NCI-H1436 (cell line): ENCODE data around the gene RPN1.
"Not testable (repeated sequence)": the region's sequence is repeated elsewhere in the genome, so short reads cannot be mapped to it uniquely, and the experiment has no call there.

Source experiments
- DNase-seq: peaks from one replicate; lab custom pipeline; 2025; lab: John Stamatoyannopoulos, UW

Gene RPN1

GRCh38 chr3:128609294-128609693 is 41.3 kb downstream of the RPN1 start:
- DNase-seq: no peak

GRCh38 chr3:128607710-128608048 is 42.9 kb downstream of the RPN1 start:
- no peak for DNase-seq

GRCh38 chr3:128606094-128606493 is 44.5 kb downstream of the RPN1 start:
- DNase-seq: no peak

GRCh38 chr3:128605091-128606046 is 45.2 kb downstream of the RPN1 start:
- no peak for DNase-seq

GRCh38 chr3:128603811-128604775 is 46.5 kb downstream of the RPN1 start:
- no peak for DNase-seq

- no peak for DNase-seq
Measured at GRCh38 chr3:128603313-128603712, 47.3 kb downstream of the RPN1 start.

- no peak for DNase-seq
Measured at GRCh38 chr3:128598884-128599664, 51.5 kb downstream of the RPN1 start.

- DNase-seq: no peak
Measured at GRCh38 chr3:128597900-128598299, 52.7 kb downstream of the RPN1 start.

GRCh38 chr3:128592864-128593263 is 57.8 kb downstream of the RPN1 start:
- no peak for DNase-seq

- no peak for DNase-seq
Measured at GRCh38 chr3:128591738-128592426, 58.7 kb downstream of the RPN1 start.

- DNase-seq: no peak
Measured at GRCh38 chr3:128590948-128591347, 59.7 kb downstream of the RPN1 start.

- DNase-seq: not testable (repeated sequence)
Measured at GRCh38 chr3:128589985-128590384, 60.6 kb downstream of the RPN1 start.

- no peak for DNase-seq
Measured at GRCh38 chr3:128588147-128588546, 62.5 kb downstream of the RPN1 start.

- no peak for DNase-seq
Measured at GRCh38 chr3:128587391-128587790, 63.2 kb downstream of the RPN1 start.

- DNase-seq: not testable (repeated sequence)
Measured at GRCh38 chr3:128586932-128587331, 63.7 kb downstream of the RPN1 start.

- DNase-seq: not testable (repeated sequence)
Measured at GRCh38 chr3:128586391-128586790, 64.2 kb downstream of the RPN1 start.

- DNase-seq: no peak
Measured at GRCh38 chr3:128585974-128586373, 64.6 kb downstream of the RPN1 start.

GRCh38 chr3:128585189-128585588 is 65.4 kb downstream of the RPN1 start:
- no peak for DNase-seq

- peak; percentile 82 for DNase-seq
Measured at GRCh38 chr3:128584412-128585020, 66.1 kb downstream of the RPN1 start.

GRCh38 chr3:128581566-128581965 is 69.1 kb downstream of the RPN1 start:
- DNase-seq: no peak

- no peak for DNase-seq
Measured at GRCh38 chr3:128579927-128580326, 70.7 kb downstream of the RPN1 start.
